GM19324 (cell line): Measurements from ENCODE around the gene FZR1.
"Not testable (repeated sequence)": the region's sequence is repeated elsewhere in the genome, so short reads cannot be mapped to it uniquely, and the experiment has no call there.

Experiments
- ATAC-seq: cut with Tn5 transposase; IDR thresholded peaks from one replicate; pipeline ENCODE4 v1.9.1; 2021; ENCODE audit warnings: mild to moderate bottlenecking, moderate library complexity; ENCODE audit not compliant: unreplicated experiment, low FRiP score

Gene FZR1

GRCh38 chr19:3528080-3528479 lies 22.0 kb downstream of the FZR1 start:
- ATAC-seq = no peak

GRCh38 chr19:3528539-3529211 lies 22.6 kb downstream of the FZR1 start:
- no peak for ATAC-seq

- ATAC-seq = not testable (repeated sequence)
These were observed 23.2 kb downstream of the FZR1 start for GRCh38 chr19:3529299-3529698.

GRCh38 chr19:3530389-3530788 lies 24.3 kb downstream of the FZR1 start:
- no peak for ATAC-seq

GRCh38 chr19:3531716-3532115 lies 25.6 kb downstream of the FZR1 start:
- no peak for ATAC-seq

GRCh38 chr19:3532154-3532786 lies 26.2 kb downstream of the FZR1 start:
- no peak for ATAC-seq

- ATAC-seq = no peak
These were observed 26.9 kb downstream of the FZR1 start for GRCh38 chr19:3533033-3533432.

GRCh38 chr19:3533563-3534216 lies 27.6 kb downstream of the FZR1 start:
- no peak for ATAC-seq

- ATAC-seq = no peak
These were observed 28.5 kb downstream of the FZR1 start for GRCh38 chr19:3534375-3535234.

GRCh38 chr19:3535235-3535535 lies 29.1 kb downstream of the FZR1 start:
- ATAC-seq = no peak

GRCh38 chr19:3535563-3535965 lies 29.5 kb downstream of the FZR1 start:
- ATAC-seq = no peak

GRCh38 chr19:3535981-3536380 lies 29.9 kb downstream of the FZR1 start:
- no peak for ATAC-seq

GRCh38 chr19:3536429-3537100 lies 30.5 kb downstream of the FZR1 start:
- ATAC-seq = no peak

- ATAC-seq = no peak
These were observed 31.0 kb downstream of the FZR1 start for GRCh38 chr19:3537101-3537437.

GRCh38 chr19:3537438-3538240 lies 31.5 kb downstream of the FZR1 start:
- no peak for ATAC-seq

- ATAC-seq = no peak
These were observed 32.3 kb downstream of the FZR1 start for GRCh38 chr19:3538258-3538929.

- ATAC-seq = no peak
These were observed 33.0 kb downstream of the FZR1 start, which contains the start of gene TEKTIP1 for GRCh38 chr19:3538965-3539755. TEKTIP1 (plus strand) TSS chr19:3539174; CDS start chr19:3539178, 4 bp downstream.

GRCh38 chr19:3539756-3540118 lies 33.6 kb downstream of the FZR1 start:
- ATAC-seq = no peak
